Stimulated activated CD4-positive, alpha-beta T cell treated with anti-CD3 and anti-CD28 coated beads, Interleukin-2, amount 100 ng/mL, for 24 hours (primary cell): ENCODE data around the gene STK32B.
"Not testable (repeated sequence)": the region's sequence is repeated elsewhere in the genome, so short reads cannot be mapped to it uniquely, and the experiment has no call there.

ENCODE experiments used
- DNase-seq, 2 donors: peaks; one replicate each; pipeline ENCODE4 v3.0.0-alpha.2; 2020

The STK32B gene

DNA sequence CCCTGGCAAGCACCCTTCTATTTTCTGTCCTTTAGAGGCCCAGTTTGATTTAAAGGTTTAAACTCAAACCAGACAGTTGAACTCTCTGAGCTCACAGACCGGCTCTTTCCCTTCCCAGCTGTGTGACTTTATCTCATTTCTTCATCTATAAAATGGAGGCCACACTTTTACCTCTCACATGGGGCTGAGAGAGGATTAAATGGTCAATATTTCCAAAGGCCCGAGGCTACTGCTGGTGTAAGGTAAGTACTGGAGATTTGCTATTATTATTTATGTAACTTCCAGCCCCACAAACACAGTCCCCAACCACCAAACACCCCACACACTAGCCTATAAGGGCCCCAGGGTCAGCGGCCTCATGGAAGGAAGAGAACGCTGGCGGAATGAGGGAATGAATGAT is 18.5 kb upstream of the STK32B start:
- DNase-seq: no peak

DNA sequence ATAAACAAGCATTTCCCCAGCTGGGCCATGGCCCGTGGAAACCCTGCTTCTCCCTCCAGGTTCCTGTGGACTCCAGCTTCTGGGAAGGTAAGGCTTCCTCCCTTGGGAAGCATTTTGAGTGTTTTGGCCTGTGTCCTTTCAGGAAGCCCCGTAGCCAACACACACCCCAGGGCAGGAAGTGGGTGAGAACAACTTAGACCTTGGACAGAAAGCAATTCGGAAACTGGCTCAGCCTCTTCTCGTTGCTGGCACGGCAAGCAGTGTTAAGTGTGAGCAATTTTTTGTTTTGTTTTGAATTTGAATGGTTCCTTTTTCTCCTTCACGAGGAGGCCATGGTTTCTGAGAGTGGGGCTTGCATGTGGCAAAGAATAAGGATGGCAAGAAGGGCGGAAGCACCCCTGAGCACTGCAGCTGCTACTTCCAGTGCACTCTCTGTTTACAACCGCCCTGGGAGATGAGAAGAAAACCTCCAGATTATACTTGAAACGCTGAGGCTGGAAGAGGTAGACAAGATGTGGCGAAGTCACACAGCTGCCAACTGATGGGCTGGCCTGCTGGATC is 17.9 kb upstream of the STK32B start:
- DNase-seq: no peak

DNA sequence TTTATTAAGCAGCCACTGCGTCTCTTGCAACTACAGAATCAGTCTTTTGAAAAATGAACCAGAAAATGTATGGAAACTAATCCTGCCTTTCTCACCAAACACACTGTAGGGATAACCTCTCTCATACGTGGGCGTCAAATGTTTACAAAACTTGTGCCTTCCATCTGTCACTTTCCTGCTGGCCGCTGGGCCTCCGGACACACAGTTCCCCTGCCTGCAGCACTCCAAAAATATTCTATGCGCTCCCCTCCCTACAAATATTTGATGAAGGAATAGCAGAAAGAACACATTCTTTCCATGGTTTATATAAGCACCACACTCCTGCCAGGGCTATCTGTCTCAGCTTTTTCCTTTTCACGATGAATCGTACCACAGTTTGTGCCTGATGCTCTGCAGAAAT is 17.1 kb upstream of the STK32B start:
- no peak for DNase-seq

DNA sequence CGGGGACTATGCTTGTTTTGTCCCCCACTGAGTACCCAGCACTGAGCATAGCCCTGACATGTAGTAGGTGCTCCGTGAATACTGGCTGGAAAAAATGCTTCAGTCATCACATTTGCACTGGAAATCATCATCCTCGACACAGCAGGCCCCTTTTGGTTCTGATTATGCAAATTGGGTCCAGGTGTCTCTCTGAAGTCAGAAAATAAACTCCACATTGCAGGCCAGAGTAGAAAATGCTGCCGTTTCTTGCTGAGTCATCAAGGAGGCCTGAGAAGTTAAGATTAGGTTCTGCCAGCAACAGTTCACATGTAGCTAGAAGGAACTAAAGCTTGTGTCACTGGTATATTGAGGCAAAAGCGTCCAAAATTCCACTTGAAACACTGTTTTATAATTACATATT is 15.0 kb upstream of the STK32B start:
- no peak for DNase-seq

DNA sequence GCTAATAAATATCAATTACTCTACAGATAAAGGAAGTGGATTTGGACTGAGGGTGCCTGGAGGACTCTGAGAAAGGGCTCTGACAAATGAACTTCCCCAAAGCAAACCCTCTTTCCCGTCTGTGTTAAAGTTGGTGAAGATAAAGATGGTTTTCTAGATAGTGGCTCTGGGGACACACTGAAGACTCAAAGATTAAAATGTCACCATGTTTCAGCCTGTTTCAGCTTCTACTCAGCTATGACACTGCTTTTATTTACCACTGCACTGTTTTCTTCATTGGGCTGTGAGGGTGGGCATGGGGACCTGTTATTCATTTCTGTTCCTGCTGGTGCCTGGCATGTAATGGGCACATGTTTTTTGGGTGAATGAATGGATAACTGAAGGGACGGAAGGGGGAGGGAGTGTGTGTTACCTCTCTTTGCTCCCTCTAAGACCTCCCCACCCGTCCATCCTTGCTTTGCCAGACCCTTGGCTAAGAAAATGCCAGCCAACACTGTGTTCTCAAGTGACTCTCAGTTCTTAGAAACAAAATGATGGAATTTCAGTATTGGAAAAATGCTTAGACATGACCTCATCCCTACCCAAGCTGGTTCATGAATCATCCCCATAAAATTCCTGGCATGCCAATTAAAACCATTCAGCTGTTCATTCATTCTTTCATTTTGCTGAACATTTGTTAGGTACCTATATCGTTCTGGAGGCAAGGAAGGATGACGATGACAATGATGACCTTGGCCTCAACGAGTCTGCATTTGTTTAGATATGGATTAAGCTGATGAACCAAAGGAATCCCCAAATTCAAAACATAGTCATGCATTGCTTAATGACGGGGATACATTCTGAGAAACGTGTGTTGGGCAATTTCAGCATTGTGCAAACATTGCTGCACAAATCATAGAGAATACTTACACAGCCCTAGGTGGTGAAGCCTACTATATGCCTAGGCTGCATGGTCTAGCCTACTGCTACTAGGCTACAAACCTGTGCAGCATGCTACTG is 13.4 kb upstream of the STK32B start:
- no peak for DNase-seq

DNA sequence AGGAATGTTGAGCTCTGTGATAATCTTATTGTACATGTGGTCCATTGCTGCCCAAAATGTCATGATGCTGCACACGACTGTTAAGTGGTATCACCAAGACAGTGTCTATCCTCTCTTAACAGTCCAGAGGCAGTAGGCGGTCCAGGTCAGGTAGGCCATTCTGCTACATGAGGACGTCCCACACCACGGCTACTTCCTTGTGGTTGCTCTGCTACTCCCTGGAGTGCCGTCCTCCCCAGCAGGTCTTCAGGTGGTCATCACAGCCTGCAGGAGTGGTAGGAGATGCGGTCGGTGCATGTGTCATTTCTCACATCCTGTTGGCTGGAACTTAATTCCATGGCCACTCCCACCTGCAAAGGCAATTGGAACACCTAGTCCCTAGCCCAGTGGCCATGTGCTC is 11.5 kb upstream of the STK32B start:
- no peak for DNase-seq

DNA sequence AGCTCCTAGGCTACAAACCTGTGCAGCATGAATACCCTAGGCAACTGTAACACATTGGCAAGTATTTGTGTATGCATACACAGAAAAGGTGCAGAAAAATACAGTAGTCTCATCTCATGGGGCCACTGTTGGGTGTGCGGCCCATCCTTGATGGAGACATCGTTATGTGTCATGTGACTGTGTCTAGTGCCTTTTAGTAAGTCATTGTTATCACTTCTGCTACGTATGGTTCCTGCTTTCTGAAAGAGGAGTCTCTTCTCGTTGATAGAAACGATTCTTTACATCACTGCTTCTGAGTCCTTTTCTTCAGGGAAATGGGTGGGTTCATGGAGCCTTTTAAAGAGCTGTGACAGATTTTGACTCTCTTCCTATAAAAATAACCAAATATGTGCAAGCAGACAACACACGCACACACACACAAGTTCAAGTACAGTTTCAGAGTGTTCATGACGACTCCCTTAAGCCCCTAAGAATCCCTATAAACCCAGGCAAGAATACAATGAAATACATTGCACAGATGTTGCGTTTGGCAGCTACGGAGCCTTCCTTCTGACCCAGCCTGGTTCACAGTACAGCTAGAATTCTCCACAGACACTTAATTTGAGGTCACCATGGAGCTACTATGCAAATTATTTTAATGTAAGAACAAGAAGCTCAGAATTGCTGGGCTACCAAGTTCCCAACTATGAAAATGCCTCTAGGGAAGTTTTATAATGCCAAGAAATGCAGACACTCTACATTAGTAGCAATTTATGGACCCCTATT is 10.2 kb upstream of the STK32B start:
- DNase-seq: no peak

DNA sequence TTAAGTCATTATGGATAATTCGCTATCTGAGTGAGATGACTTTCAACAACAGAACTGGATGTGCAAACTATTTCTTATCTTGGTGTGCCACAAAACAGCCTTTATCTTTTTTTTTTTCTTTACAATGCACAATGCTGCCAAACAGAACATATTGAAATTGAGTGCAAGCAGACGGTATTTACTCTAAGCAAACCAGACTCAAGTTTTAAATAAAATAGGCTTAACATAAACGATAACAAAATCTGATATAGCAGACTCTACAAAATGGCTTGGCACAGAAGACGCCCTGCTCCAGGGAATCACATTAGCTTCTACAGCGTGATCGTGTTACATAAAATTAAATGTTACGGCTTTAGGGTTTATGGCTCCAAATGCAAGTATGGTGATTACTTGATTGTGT is 9.6 kb upstream of the STK32B start:
- DNase-seq: no peak

DNA sequence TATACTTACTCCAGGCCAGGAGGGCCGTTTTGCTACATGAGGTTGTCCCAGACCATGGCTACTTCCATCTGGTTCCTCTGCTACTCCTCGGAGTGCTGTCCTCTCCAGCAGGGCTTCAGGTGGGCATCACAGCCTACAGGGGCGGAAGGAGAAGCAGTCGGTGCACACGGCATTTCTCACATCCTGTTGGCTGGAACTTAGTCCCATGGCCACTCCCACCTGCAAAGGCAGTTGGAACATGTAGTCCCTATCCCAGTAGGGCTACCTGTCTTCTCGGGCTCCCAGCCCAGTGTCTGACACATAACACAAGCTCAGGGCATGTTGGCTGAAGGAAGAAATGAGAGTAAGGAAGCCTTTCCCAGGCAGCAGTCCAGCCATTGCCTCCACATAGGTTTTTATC is 7.7 kb upstream of the STK32B start:
- DNase-seq: no peak

DNA sequence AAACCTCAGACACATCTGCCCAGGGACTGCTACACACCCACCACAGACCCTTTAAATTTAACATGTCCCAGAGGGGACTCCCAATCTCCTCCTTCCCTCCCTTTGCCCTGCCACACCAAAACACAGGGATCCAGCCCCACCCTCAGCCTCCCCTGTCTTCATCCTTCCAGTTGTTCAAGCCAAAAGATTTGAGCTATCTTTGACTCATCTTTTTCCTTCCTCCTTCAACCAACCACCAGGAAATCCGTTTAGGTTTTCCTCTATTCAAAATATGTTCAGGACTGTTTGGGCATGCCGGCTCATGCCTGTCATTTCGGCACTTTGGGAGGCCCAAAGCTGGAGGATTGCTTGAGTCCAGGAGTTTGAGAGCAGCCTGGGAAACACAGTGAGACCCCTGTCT is 6.9 kb upstream of the STK32B start:
- DNase-seq: no peak

DNA sequence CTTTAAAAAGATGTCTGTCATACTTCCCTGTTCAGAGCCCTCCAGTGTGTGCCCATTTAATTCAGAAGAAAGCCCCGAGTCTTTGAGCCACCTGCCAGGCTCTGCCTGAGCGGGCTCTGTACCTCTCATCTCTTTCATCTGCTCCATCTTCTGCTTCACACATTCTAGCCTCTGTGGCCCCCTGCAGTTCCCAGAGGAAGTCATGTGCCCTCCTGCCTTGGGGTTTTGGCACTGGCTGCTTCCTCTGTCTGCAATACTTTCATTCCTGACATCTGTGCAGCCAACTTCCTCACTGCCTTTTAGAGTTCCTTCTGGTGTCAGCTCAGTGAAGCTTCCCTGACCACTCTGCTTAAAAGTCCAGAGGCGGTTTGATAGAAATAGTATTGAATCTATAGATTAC is 6.2 kb upstream of the STK32B start:
- DNase-seq: no peak

DNA sequence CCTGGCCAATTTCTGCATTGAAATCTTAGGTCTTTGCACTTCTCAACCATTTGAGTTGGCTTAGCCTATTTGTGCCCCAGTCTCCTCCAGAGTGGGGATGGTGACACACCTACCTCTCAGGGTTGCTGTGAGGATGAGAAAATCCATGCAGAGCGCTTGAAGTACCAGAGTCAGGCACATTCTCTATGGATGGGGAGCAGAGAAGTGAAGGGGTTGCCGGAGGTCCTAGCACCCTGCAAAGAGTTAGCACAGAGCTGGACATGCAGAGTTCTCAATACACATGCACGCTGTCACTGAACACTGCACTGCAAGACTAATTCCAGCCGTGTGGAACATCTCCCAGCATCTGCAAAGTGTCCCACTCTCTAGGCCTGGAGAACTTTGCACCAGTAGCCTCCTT is 2.6 kb upstream of the STK32B start:
- DNase-seq: no peak

DNA sequence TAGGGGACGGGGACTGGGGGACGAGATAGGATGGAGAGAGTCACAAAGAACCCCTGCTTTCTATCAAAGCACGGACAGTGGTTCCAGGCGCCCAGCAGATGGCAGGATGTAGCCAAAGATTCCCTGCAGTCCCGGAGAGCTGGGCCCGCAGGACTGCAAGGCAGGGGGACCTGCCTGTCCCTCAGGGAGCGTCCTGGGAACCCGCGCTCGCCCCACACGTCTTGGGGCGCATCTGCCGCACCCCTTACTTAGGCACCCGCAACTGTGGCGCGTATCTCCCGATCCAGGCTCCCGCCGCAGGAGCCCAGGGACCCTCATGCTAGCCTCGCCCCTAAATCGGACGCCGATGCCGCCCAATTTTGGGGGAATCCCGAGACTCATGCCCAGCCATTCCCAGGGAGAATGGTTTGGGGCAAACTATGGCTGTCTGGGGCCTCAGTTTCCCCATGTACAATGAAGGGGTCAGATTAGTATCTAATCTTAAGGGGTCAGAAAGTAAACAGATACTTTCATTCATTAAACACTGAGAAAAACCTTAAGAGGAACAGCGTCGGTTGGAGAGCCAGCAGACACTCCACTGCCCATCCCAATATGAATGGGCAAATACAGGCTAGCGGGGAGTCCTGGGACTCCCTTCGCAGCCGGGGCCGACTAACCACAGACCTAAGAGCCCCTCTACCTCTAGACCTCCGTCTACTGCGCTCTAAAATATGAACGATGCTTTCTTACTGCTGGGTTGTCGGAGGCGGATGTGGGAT is 581 bp upstream of the STK32B start:
- peak in 1 of 2 donors; percentile 54 for DNase-seq

DNA sequence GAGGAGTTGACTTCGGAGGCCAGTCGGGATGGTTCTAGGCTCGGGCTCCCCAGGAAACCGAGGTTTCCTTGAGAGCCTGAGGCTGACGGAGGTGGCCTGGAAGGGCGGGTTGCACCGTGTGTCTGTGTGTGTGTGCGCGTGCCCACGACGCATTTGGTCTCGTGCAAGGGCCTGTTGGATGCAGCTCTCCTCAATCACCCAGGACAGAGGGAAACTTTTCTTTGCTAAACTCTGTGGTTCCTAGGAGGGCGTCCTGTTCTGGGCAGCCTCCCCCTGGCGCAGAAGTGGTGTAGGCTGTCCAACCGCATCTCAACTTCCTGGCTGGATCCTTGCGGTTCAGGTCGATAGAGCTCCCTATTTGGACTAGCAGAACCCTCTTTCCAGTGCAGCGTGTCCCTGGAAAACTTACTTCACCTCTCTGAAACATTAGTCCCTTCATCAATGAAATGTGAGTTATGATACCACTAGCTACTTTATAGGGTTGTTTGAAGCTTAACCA is 973 bp downstream of the STK32B start:
- no peak for DNase-seq

DNA sequence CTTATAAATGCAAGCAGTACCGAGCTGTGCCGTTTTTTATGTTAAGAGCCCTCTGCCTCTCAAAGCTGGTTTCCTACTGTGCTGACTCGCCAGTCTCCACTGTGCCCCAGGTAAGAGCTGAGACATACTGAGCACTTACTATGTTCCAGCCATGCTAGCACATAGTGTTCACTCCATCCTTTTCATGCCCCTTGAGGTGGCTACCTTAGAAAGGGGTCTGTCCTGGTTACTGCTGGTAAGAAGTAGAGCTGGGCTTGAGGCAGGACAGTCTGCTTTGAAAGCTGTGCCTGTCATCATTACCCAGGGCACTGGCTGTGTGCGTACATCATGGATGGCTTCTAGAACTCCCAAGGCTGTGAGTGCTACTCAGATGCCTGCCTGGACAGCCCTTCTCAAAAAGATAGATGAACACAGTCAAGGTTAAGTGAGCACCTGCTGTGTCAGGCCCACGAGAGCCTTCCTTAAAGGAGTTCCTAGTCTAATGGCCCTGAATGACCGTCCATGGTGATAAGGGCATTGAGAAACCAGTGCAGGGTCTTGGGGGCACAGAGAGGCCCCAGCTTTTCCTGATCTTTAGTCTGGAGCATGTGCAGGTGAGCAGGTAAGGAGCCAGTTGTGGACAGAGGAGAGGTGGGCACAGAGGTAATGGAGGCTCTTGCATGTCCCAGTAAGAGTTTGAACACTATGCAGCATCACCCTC is 1.6 kb downstream of the STK32B start:
- no peak for DNase-seq

DNA sequence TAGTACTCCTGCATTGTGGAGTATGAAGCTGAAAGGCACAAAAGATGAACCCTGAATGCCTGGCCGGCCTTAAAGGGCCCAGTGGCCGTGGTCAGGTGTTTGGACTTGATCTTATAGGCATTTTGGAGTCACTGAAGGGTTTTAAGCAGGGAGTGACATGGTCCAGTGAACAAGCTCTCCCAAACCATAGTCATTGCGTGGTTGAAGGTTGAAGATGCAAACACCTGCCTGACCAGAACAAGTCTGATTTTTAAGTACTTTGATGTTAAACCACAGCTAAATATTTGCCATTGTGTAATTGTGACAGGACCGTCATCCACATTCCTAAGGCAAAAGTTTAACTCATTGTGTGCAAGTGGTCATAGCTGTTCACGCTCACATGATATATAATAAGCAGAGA is 3.3 kb downstream of the STK32B start:
- no peak for DNase-seq

DNA sequence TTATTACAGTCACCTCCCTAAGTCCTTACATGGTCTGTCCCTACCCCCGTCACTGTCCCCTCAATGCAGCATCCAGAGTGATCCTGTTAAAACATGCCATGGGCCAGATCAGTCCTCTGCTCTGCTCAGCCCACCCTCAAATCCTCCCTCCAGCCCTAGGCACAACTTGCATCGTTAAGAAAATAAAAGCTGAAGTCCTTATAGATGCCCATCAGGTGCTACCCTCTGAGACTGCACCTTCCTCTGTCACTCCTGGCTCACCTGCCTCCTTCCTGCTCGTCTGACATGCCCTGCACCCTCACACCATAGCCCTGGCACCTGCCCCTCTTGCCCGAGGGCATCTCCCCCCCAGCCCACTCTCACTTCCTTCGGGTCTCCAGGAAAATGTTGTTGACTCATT is 4.1 kb downstream of the STK32B start:
- no peak for DNase-seq

DNA sequence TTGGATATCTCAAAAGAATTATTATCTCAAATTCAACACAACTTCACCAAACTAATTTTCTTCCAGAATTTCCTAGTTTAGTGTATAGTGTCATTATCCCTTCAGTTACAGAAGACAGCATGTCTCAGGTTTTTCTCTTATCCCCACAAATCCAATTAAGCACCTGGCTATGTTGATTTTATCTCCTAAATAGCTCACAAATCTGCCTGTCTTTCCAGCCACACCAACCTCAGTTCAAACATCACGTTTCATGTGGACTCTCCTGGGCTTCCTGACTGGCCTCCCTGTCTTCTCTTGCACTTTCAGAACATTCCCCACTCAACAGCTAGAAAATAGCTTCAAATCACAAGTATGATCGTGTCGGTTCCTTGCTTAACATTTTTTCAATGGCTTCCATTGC is 14.8 kb downstream of the STK32B start:
- no peak for DNase-seq

DNA sequence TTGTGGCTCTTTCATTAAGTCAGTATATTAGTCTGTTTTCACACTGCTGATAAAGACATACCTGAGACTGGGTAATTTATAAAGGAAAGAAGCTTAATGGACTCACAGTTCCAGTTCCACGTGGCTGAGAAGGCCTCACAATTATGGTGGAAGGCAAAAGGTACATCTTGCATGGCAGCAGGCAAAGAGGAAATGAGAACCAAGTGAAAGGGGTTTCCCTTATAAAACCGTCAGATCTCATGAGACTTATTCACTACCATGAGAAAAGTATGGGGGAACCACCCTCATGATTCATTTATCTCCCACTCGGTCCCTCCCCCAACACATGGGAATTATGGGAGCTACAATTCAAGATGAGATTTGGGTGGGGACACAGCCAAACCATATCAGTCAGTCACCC is 15.7 kb downstream of the STK32B start:
- not testable (repeated sequence) for DNase-seq

DNA sequence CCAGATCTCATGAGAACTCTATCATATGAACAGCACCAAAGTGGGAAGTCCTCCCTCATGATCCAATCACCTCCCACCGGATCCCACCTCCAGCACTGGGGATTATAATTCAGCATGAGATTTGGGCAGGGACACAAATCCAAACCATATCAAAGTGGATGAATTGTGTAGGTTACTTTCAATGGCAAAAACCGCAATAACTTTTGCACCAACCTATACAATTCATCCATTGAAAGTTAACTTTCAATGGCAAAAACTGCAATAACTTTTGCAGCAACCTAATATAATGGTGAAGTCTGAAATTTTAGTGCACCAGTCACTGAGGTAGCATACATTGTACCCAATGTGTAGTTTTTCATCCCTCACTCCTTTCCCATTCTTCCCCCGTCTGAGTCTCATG is 16.6 kb downstream of the STK32B start:
- DNase-seq: no peak

DNA sequence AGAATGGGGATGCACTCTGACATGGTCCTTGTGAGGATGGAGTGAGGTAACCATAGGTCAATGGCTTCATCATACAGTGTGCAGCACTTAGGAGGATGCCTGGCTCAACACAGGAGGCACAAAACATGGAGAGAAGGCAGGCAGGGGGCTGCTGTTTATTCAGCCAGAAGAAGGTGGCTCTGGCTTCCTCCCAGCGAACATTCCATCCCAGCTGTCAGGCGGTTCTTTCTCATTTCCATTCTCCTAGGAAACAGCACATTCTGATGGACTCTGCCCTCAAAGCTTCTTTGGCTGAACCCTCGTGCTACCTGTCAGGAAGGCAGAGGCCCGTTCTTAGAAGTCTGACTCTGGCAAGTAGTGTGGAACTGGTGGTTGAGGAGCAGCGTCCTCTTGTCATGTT is 18.6 kb downstream of the STK32B start:
- DNase-seq: no peak

DNA sequence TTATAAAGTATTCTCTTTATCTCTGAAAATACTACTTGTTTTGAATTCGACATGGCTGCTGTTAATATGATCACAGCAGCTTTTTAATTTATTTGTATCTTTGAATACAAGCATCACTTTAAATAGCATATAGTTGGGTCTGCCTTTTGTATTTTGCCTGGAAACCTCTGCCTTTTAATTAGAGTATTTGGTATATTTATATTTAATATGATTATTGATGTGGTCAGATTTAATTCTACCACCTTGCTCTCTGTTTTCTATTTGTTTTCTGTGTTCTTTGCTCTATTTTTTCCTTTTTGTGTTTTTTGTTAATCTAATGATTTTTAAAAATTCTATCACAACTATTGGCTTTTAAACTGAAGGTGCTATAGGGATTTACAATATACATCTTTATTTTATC is 21.7 kb downstream of the STK32B start:
- DNase-seq: no peak
